Endothelial cell of umbilical vein (primary cell): ENCODE data around the gene GPR157. TPM values are rescaled to one million over a fixed set of nuclear protein-coding genes. Genes with fewer than 3 reads are reported as not detected.

ENCODE experiments used
- BruUV-seq: library from RNA; stranded (reverse); fragments of 400-500 nt; replicated peaks from 2 replicates; lab custom pipeline; 2021; lab: Mats Ljungman, UMichigan
- CTCF ChIA-PET: fragments of 300-600, 350-600 bp; sonication (Branson Sonifier 250); formaldehyde crosslinking; loops from one replicate; lab custom pipeline; 2021; ENCODE audit warnings: antibody characterized with exemption, inconsistent platforms; lab: Charles Lee
- POLR2A ChIA-PET: fragments of 300-600, 350-600 bp; sonication (Branson Sonifier 250); formaldehyde crosslinking; loops from one replicate; lab custom pipeline; 2021; ENCODE audit warnings: antibody characterized with exemption, inconsistent platforms; lab: Charles Lee
- DNase-seq: peaks from one replicate; pipeline ENCODE4 v3.0.0-alpha.2; 2011; ENCODE audit warnings: low read depth, low spot score
- FAIRE-seq: peaks from 2 replicates; lab custom pipeline; 2011; peaks lifted over from hg19 to GRCh38; lab: Jason Lieb, UNC
- H2AFZ ChIP-seq: 2 replicates; pipeline ENCODE4 v1.6.0; 2012; ENCODE audit warnings: low read depth, low read length, control low read depth, inconsistent platforms
- H3K27ac ChIP-seq: 2 replicates; pipeline ENCODE4 v1.5.1; 2011; ENCODE audit warnings: low read depth, mild to moderate bottlenecking, control low read depth, low read length, moderate library complexity; ENCODE audit not compliant: insufficient read depth
- H3K27me3 ChIP-seq, 2 experiments: 2 replicates each; pipeline versions ENCODE4 v1.6.0 to v1.6.1; 2011; ENCODE audit warnings: low read length in 2 of 2, mixed read lengths in 1 of 2; ENCODE audit not compliant: control insufficient read depth in 2 of 2, insufficient read depth in 2 of 2
- H3K36me3 ChIP-seq, 2 experiments: 2 replicates in 1 of 2; 3 replicates in 1 of 2; pipeline ENCODE4 v1.5.1; 2011; ENCODE audit warnings: low read length in 2 of 2, mild to moderate bottlenecking in 1 of 2, moderate library complexity in 1 of 2; ENCODE audit not compliant: control insufficient read depth in 2 of 2, insufficient read depth in 2 of 2; ENCODE audit errors: extremely low read depth in 1 of 2
- H3K4me1 ChIP-seq: 3 replicates; pipeline ENCODE4 v1.5.1; 2011; ENCODE audit warnings: mild to moderate bottlenecking, low read length; ENCODE audit not compliant: control insufficient read depth, insufficient read depth; ENCODE audit errors: extremely low read depth
- H3K4me2 ChIP-seq: 2 replicates; pipeline ENCODE4 v1.6.1; 2011; ENCODE audit warnings: low read length, control low read depth, mixed read lengths; ENCODE audit not compliant: insufficient read depth
- H3K4me3 ChIP-seq, 3 experiments: fragments of 200-600 bp in 1 of 3; sonication (generic), shearing (Covaris generic) in 1 of 3; replicated peaks in 1 of 3; 2 replicates each; pipeline ENCODE4 v1.5.1; 2011 to 2016; ENCODE audit warnings: control low read depth in 3 of 3, low read length in 3 of 3, mild to moderate bottlenecking in 2 of 3, inconsistent platforms in 1 of 3, low read depth in 1 of 3, moderate library complexity in 1 of 3; ENCODE audit not compliant: insufficient read depth in 1 of 3
- H3K79me2 ChIP-seq: 2 replicates; pipeline ENCODE4 v1.6.0; 2012; ENCODE audit warnings: low read length, inconsistent platforms; ENCODE audit not compliant: control insufficient read depth, insufficient read depth
- H3K9ac ChIP-seq: replicated peaks from 2 replicates; pipeline ENCODE3; 2011; ENCODE audit warnings: low read length, control low read depth; ENCODE audit not compliant: insufficient read depth; ENCODE audit errors: extremely low read depth
- H3K9me1 ChIP-seq: replicated peaks from 3 replicates; pipeline ENCODE4 v1.6.0; 2011; ENCODE audit warnings: mild to moderate bottlenecking, low read length; ENCODE audit not compliant: control insufficient read depth, insufficient read depth; ENCODE audit errors: extremely low read depth
- H3K9me3 ChIP-seq: replicated peaks from 2 replicates; pipeline ENCODE4 v1.5.1; 2012; ENCODE audit warnings: low read length, inconsistent platforms; ENCODE audit not compliant: control insufficient read depth, insufficient read depth
- H4K20me1 ChIP-seq: replicated peaks from 2 replicates; pipeline ENCODE3; 2011; ENCODE audit warnings: mild to moderate bottlenecking, low read length; ENCODE audit not compliant: control insufficient read depth, insufficient read depth; ENCODE audit errors: extremely low read depth
- EZH2 ChIP-seq: IDR thresholded peaks from 2 replicates; pipeline ENCODE4 v1.6.1; 2012; ENCODE audit warnings: borderline replicate concordance, low read depth, mild to moderate bottlenecking, moderate library complexity, low read length, inconsistent platforms; ENCODE audit not compliant: severe bottlenecking
- FOS ChIP-seq: IDR thresholded peaks from 2 replicates; pipeline ENCODE4 v1.6.1; 2011; ENCODE audit warnings: mild to moderate bottlenecking, low read length, moderate library complexity, borderline replicate concordance; ENCODE audit not compliant: insufficient read depth
- GATA2 ChIP-seq: IDR thresholded peaks from 2 replicates; pipeline ENCODE4 v1.7.0; 2011; ENCODE audit warnings: low read depth, mild to moderate bottlenecking, moderate library complexity, mixed read lengths, low read length; ENCODE audit not compliant: insufficient read length, insufficient read depth
- JUN ChIP-seq: IDR thresholded peaks from 2 replicates; pipeline ENCODE4 v1.6.1; 2011; ENCODE audit warnings: borderline replicate concordance, low read depth; ENCODE audit not compliant: insufficient read length, insufficient read depth
- MYC ChIP-seq: IDR thresholded peaks from one replicate; pipeline ENCODE4 v1.6.1; 2011; ENCODE audit warnings: mild to moderate bottlenecking, low read depth, low read length
- POLR2A ChIP-seq: IDR thresholded peaks from 2 replicates; pipeline ENCODE4 v1.6.1; 2012; ENCODE audit warnings: low read depth, mild to moderate bottlenecking, control low read depth, low read length
- POLR2AphosphoS5 ChIP-seq: IDR thresholded peaks from 2 replicates; pipeline ENCODE4 v1.6.1; 2012; ENCODE audit warnings: low read depth, mild to moderate bottlenecking, control low read depth, low read length, moderate library complexity; ENCODE audit not compliant: insufficient read depth
- dilution Hi-C: fragments of 300-500 bp; cut with MboI; formaldehyde crosslinking; loops from one replicate; pipeline ENCODE4 v1.15.0; 2019; ENCODE audit warnings: low sequenced_read_pairs; ENCODE audit not compliant: extremely low pct_ligation_motif_present
- intact Hi-C: fragments of 100-400 bp; cut with micrococcal nuclease; formaldehyde crosslinking; loops from one replicate; pipeline ENCODE4 v1.10.0; 2022
- polyA plus RNA-seq, 4 experiments: library from polyadenylated mRNA; depleted of rRNA in 3 of 4; stranded (reverse) in 3 of 4; unstranded in 1 of 4; fragments of >200 nt; gene quantifications; 2 replicates each; pipeline versions ENCODE4 v1.2.1 to v1.2.3, GENCODE V29; 2011 to 2012; ENCODE audit warnings: missing spikeins in 1 of 4
- total RNA-seq: library from RNA; stranded (reverse); gene quantifications from 2 replicates; pipeline ENCODE4 v1.2.3, GENCODE V29; 2021
- TF ChIP-seq, protein P1 (sequence below), 2 donors: IDR thresholded peaks; 1 replicate in 1 of 2; 2 replicates in 1 of 2; pipeline ENCODE4 v1.5.1; 2011; ENCODE audit warnings: low read length in 2 of 2, mild to moderate bottlenecking in 2 of 2, moderate library complexity in 2 of 2, control low read depth in 1 of 2, inconsistent platforms in 1 of 2, low read depth in 1 of 2; ENCODE audit not compliant: insufficient read depth in 1 of 2; ENCODE audit errors: extremely low read depth in 1 of 2
- TF ChIP-seq, protein P2 (sequence below): IDR thresholded peaks from 2 replicates; pipeline ENCODE4 v1.6.1; 2011; ENCODE audit not compliant: insufficient read depth, insufficient read length

Gene GPR157
- total and polyA plus RNA-seq, 2 donors (not counting 3 experiments of a cell fraction or from before 2014, with no cell fraction given) = 1.0 to 6.5 TPM

DNA sequence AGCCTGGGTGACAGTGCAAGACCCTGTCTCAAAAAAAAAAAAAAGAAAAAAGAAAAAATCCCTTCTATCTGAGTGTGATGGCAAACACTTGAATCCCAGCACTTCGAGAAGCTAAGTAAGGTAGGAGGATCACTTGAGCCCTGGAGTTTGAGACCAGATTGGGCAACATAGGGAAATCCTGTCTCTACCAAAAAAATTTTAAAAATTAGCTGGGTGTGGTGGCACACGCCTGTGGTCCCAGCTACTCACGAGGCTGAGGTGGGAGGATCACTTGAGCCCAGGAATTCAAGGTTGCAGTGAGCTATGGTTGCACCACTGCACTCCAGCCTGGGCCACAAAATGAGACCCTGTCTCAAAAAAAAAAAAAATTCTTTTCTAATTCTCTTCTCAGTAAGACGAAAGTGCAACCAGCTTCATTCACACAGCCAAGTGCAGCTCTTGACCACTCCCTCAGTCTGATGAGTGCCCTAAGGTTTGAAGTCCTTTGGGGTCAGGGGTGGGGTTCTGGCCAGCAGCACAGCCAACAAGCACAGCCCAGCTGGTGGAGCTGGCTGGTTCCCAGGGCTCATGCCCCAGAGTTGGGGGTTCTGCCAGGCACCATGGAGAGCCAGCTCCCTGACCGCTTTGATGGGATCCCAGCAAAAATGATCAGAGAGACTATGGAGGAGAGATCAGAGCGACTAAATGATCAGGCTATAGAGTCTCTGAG, 67.5 kb downstream of the GPR157 start:
- DNase-seq (no peak), FAIRE-seq (no peak)
- no peaks in the 10 kb centered on the region for H3K9me3 ChIP-seq
- no peaks in the 10 kb centered on the region for H3K36me3 ChIP-seq
- no peaks in the 10 kb centered on the region for H3K79me2 ChIP-seq
- intact Hi-C loops (no loop called here), dilution Hi-C loops (no loop called here)
- no peaks in the 10 kb centered on the region for H3K27me3 ChIP-seq
- ChIA-PET POLR2A (no interaction called here), CTCF (interaction anchor here (0.7 to 1.6 kb wide), 6 partner anchors 13 to 75 kb away, joined by 3 to 7 read pairs (median 4); no protein-coding TSS in a partner anchor)
- H3K4me3 ChIP-seq = no peak overlapping the region
- no TSS peak for BruUV-seq
- H3K9ac ChIP-seq = no peak overlapping the region
- H4K20me1 ChIP-seq = no peaks in the 10 kb centered on the region
- TF ChIP-seq POLR2AphosphoS5 (no peak), MYC (no peak), FOS (no peak), GATA2 (no peak), EZH2 (no peak), JUN (no peak), POLR2A (no peak)
- TF ChIP-seq, protein P1, sequence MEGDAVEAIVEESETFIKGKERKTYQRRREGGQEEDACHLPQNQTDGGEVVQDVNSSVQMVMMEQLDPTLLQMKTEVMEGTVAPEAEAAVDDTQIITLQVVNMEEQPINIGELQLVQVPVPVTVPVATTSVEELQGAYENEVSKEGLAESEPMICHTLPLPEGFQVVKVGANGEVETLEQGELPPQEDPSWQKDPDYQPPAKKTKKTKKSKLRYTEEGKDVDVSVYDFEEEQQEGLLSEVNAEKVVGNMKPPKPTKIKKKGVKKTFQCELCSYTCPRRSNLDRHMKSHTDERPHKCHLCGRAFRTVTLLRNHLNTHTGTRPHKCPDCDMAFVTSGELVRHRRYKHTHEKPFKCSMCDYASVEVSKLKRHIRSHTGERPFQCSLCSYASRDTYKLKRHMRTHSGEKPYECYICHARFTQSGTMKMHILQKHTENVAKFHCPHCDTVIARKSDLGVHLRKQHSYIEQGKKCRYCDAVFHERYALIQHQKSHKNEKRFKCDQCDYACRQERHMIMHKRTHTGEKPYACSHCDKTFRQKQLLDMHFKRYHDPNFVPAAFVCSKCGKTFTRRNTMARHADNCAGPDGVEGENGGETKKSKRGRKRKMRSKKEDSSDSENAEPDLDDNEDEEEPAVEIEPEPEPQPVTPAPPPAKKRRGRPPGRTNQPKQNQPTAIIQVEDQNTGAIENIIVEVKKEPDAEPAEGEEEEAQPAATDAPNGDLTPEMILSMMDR (IDR thresholded peaks at IDR 0.05; ENCODE audit: extremely low read depth in 1 of 2, insufficient read depth in 1 of 2, low read depth in 1 of 2, low read length in 2 of 2) = no peak
- TF ChIP-seq, protein P2, sequence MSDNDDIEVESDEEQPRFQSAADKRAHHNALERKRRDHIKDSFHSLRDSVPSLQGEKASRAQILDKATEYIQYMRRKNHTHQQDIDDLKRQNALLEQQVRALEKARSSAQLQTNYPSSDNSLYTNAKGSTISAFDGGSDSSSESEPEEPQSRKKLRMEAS = no peak
- no peak overlapping the region for H3K27ac ChIP-seq
- no peaks in the 10 kb centered on the region for H3K4me1 ChIP-seq
- no peak overlapping the region for H2AFZ ChIP-seq
- H3K4me2 ChIP-seq = no peak overlapping the region
- no peaks in the 10 kb centered on the region for H3K9me1 ChIP-seq
